GM21423 (cell line): ENCODE data around the gene KCNIP4.
"Not testable (repeated sequence)": the region's sequence is repeated elsewhere in the genome, so short reads cannot be mapped to it uniquely, and the experiment has no call there.

ENCODE experiments used
- ATAC-seq: cut with Tn5 transposase; IDR thresholded peaks from one replicate; pipeline ENCODE4 v1.9.1; 2021; ENCODE audit warnings: mild to moderate bottlenecking, moderate library complexity; ENCODE audit not compliant: unreplicated experiment

The KCNIP4 gene

GRCh38 chr4:21948347-21949072 lies at the start of gene KCNIP4:
Gene KCNIP4, minus strand, starts transcription at chr4:21948772.
- ATAC-seq: no peak

- not testable (repeated sequence) for ATAC-seq
Observed at GRCh38 chr4:21996618-21997017, 48.0 kb upstream of the KCNIP4 start.

GRCh38 chr4:21992330-21992729 lies 43.8 kb upstream of the KCNIP4 start:
- ATAC-seq: no peak

GRCh38 chr4:21991562-21991961 lies 43.0 kb upstream of the KCNIP4 start:
- ATAC-seq: no peak

GRCh38 chr4:21991050-21991449 lies 42.5 kb upstream of the KCNIP4 start:
- no peak for ATAC-seq

- no peak for ATAC-seq
Observed at GRCh38 chr4:21989351-21989750, 40.8 kb upstream of the KCNIP4 start.

GRCh38 chr4:21986307-21986706 lies 37.7 kb upstream of the KCNIP4 start:
- no peak for ATAC-seq

- no peak for ATAC-seq
Observed at GRCh38 chr4:21982087-21982486, 33.5 kb upstream of the KCNIP4 start.

GRCh38 chr4:21979196-21979595 lies 30.6 kb upstream of the KCNIP4 start:
- no peak for ATAC-seq

- ATAC-seq: no peak
Observed at GRCh38 chr4:21976166-21976565, 27.6 kb upstream of the KCNIP4 start.

GRCh38 chr4:21973850-21974249 lies 25.3 kb upstream of the KCNIP4 start:
- no peak for ATAC-seq

- ATAC-seq: no peak
Observed at GRCh38 chr4:21964762-21965319, 16.3 kb upstream of the KCNIP4 start.

- ATAC-seq: no peak
Observed at GRCh38 chr4:21962691-21963090, 14.1 kb upstream of the KCNIP4 start.

- ATAC-seq: no peak
Observed at GRCh38 chr4:21960793-21961192, 12.2 kb upstream of the KCNIP4 start.

- no peak for ATAC-seq
Observed at GRCh38 chr4:21954916-21955315, 6.3 kb upstream of the KCNIP4 start.

GRCh38 chr4:21953653-21954052 lies 5.1 kb upstream of the KCNIP4 start:
- no peak for ATAC-seq

GRCh38 chr4:21952549-21952948 lies 4.0 kb upstream of the KCNIP4 start:
- ATAC-seq: no peak

- no peak for ATAC-seq
Observed at GRCh38 chr4:21949073-21949457, 493 bp upstream of the KCNIP4 start.

GRCh38 chr4:21947791-21948346 lies 703 bp downstream of the KCNIP4 start:
- no peak for ATAC-seq

- ATAC-seq: no peak
Observed at GRCh38 chr4:21946858-21947257, 1.7 kb downstream of the KCNIP4 start.

GRCh38 chr4:21921526-21922180 lies 26.9 kb downstream of the KCNIP4 start:
- no peak for ATAC-seq

GRCh38 chr4:21915761-21916160 lies 32.8 kb downstream of the KCNIP4 start:
- ATAC-seq: no peak
